Fibroblast of peridontal ligament (primary cell): ENCODE results near the gene WDR93.

Source experiments
- DNase-seq: peaks from one replicate; pipeline ENCODE4 v3.0.0-alpha.2; 2010; ENCODE audit errors: extremely low read depth

The WDR93 gene

GRCh38 chr15:89662893-89663626 lies 27.6 kb upstream of the WDR93 start:
- DNase-seq: peak; percentile 88

GRCh38 chr15:89664441-89665350 lies 25.9 kb upstream of the WDR93 start:
- no peak for DNase-seq

- DNase-seq: peak; percentile 53
Measured at GRCh38 chr15:89665449-89666181, 25.0 kb upstream of the WDR93 start.

- DNase-seq: no peak
Measured at GRCh38 chr15:89666184-89666857, 24.3 kb upstream of the WDR93 start.

- DNase-seq: no peak
Measured at GRCh38 chr15:89666858-89667705, 23.5 kb upstream of the WDR93 start.

GRCh38 chr15:89667706-89667960 lies 23.0 kb upstream of the WDR93 start:
- DNase-seq: no peak

- DNase-seq: no peak
Measured at GRCh38 chr15:89668171-89668570, 22.4 kb upstream of the WDR93 start.

GRCh38 chr15:89669309-89669865 lies 21.2 kb upstream of the WDR93 start:
- no peak for DNase-seq

- no peak for DNase-seq
Measured at GRCh38 chr15:89669941-89670340, 20.7 kb upstream of the WDR93 start.

- DNase-seq: no peak
Measured at GRCh38 chr15:89670971-89671560, 19.5 kb upstream of the WDR93 start.

GRCh38 chr15:89671687-89672086 lies 18.9 kb upstream of the WDR93 start:
- DNase-seq: no peak

- peak; percentile 76 for DNase-seq
Measured at GRCh38 chr15:89672221-89673164, 18.1 kb upstream of the WDR93 start.

- no peak for DNase-seq
Measured at GRCh38 chr15:89673165-89673512, 17.5 kb upstream of the WDR93 start.

GRCh38 chr15:89674526-89674925 lies 16.1 kb upstream of the WDR93 start:
- no peak for DNase-seq

- DNase-seq: no peak
Measured at GRCh38 chr15:89675606-89676005, 15.0 kb upstream of the WDR93 start.

- no peak for DNase-seq
Measured at GRCh38 chr15:89677381-89677780, 13.2 kb upstream of the WDR93 start.

- DNase-seq: no peak
Measured at GRCh38 chr15:89679212-89679611, 11.4 kb upstream of the WDR93 start, which contains the start of gene PLIN1. Gene PLIN1 (minus strand): TSS chr15:89679367. CDS start chr15:89677489, 1,878 bp downstream.

GRCh38 chr15:89680282-89680873 lies 10.2 kb upstream of the WDR93 start:
- DNase-seq: peak; percentile 92

- DNase-seq: no peak
Measured at GRCh38 chr15:89681146-89681545, 9.5 kb upstream of the WDR93 start.
